ENCODE measurements around the gene GLCCI1.

GRCh38 chr7:7934945-7935344 lies 33.7 kb upstream of the GLCCI1 start:
- TF ChIP-seq, protein P1, sequence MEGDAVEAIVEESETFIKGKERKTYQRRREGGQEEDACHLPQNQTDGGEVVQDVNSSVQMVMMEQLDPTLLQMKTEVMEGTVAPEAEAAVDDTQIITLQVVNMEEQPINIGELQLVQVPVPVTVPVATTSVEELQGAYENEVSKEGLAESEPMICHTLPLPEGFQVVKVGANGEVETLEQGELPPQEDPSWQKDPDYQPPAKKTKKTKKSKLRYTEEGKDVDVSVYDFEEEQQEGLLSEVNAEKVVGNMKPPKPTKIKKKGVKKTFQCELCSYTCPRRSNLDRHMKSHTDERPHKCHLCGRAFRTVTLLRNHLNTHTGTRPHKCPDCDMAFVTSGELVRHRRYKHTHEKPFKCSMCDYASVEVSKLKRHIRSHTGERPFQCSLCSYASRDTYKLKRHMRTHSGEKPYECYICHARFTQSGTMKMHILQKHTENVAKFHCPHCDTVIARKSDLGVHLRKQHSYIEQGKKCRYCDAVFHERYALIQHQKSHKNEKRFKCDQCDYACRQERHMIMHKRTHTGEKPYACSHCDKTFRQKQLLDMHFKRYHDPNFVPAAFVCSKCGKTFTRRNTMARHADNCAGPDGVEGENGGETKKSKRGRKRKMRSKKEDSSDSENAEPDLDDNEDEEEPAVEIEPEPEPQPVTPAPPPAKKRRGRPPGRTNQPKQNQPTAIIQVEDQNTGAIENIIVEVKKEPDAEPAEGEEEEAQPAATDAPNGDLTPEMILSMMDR (IDR thresholded peaks at IDR 0.05 in 8 of 11, conservative IDR thresholded peaks at IDR 0.05 in 3 of 11) = no peak
- TF ChIP-seq POLR2AphosphoS5 (IDR thresholded peaks at IDR 0.05) (no peak), POLR2A (IDR thresholded peaks at IDR 0.05) (no peak)

Measured in spleen (tissue), 7 donors.